ENCODE measurements around the gene ARFGEF3.

DNA sequence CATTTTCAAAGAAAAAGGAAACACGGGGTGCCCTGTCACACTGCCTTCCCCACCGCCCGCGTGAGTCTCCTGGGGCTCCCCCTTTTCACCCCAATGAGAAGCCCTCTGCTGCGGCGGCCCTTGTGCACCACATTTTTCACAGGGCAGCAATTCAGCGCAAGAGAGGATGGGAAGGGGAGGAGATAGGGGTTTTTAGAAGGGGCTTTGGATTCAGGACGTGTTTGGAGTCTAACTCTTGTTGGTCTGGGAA lies 726 bp upstream of the ARFGEF3 start:
- TF ChIP-seq, protein P1, sequence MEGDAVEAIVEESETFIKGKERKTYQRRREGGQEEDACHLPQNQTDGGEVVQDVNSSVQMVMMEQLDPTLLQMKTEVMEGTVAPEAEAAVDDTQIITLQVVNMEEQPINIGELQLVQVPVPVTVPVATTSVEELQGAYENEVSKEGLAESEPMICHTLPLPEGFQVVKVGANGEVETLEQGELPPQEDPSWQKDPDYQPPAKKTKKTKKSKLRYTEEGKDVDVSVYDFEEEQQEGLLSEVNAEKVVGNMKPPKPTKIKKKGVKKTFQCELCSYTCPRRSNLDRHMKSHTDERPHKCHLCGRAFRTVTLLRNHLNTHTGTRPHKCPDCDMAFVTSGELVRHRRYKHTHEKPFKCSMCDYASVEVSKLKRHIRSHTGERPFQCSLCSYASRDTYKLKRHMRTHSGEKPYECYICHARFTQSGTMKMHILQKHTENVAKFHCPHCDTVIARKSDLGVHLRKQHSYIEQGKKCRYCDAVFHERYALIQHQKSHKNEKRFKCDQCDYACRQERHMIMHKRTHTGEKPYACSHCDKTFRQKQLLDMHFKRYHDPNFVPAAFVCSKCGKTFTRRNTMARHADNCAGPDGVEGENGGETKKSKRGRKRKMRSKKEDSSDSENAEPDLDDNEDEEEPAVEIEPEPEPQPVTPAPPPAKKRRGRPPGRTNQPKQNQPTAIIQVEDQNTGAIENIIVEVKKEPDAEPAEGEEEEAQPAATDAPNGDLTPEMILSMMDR (conservative IDR thresholded peaks at IDR 0.05; ENCODE audit: low read depth, low read length), result no peak
- TF ChIP-seq EZH2 (IDR thresholded peaks at IDR 0.05; ENCODE audit: low read length, unreplicated experiment) (no peak), EZH2phosphoT487 (IDR thresholded peaks at IDR 0.05; ENCODE audit: borderline replicate concordance, low read length) (no peak)
